ENCODE measurements around the gene VPS18.

VPS18 gene

GRCh38 chr15:40936709-40937666, 42.7 kb downstream of the VPS18 start:
- no peak for DNase-seq (ENCODE audit: low read depth)

- no peak for DNase-seq (ENCODE audit: low read depth)
Measured at GRCh38 chr15:40937762-40938535, 43.7 kb downstream of the VPS18 start.

GRCh38 chr15:40938536-40938870, 44.3 kb downstream of the VPS18 start:
- DNase-seq (ENCODE audit: low read depth) = no peak

- DNase-seq (ENCODE audit: low read depth) = no peak
Measured at GRCh38 chr15:40940296-40940801, 46.1 kb downstream of the VPS18 start.

GRCh38 chr15:40941068-40941527, 46.8 kb downstream of the VPS18 start:
- no peak for DNase-seq (ENCODE audit: low read depth)

GRCh38 chr15:40941528-40942336, 47.5 kb downstream of the VPS18 start:
- no peak for DNase-seq (ENCODE audit: low read depth)

- no peak for DNase-seq (ENCODE audit: low read depth)
Measured at GRCh38 chr15:40942337-40942854, 48.1 kb downstream of the VPS18 start.

- DNase-seq (ENCODE audit: low read depth) = no peak
Measured at GRCh38 chr15:40942878-40943277, 48.6 kb downstream of the VPS18 start.

GRCh38 chr15:40943764-40944365, 49.6 kb downstream of the VPS18 start:
- DNase-seq (ENCODE audit: low read depth) = no peak

- DNase-seq (ENCODE audit: low read depth) = no peak
Measured at GRCh38 chr15:40944510-40945296, 50.5 kb downstream of the VPS18 start.

- DNase-seq (ENCODE audit: low read depth) = no peak
Measured at GRCh38 chr15:40948706-40949473, 54.6 kb downstream of the VPS18 start.

GRCh38 chr15:40949756-40950207, 55.5 kb downstream of the VPS18 start:
- no peak for DNase-seq (ENCODE audit: low read depth)

- DNase-seq (ENCODE audit: low read depth) = no peak
Measured at GRCh38 chr15:40951764-40952163, 57.5 kb downstream of the VPS18 start.

GRCh38 chr15:40952301-40952900, 58.2 kb downstream of the VPS18 start:
- no peak for DNase-seq (ENCODE audit: low read depth)

GRCh38 chr15:40952901-40953712, 58.9 kb downstream of the VPS18 start, which contains the start of gene CHAC1:
Gene CHAC1 (plus strand): TSS chr15:40953471. CDS start chr15:40953584, 113 bp downstream.
- peak; percentile 89 for DNase-seq (ENCODE audit: low read depth)
